SU-DHL-6 (cell line): ENCODE measurements around the gene DCDC1.

ENCODE experiments used
- H2AFZ ChIP-seq: fragments of 200-600 bp; sonication (generic); 2 replicates; pipeline ENCODE4 v1.6.1; 2014; ENCODE audit warnings: low read depth, mild to moderate bottlenecking, moderate library complexity, mixed read lengths, antibody characterized with exemption, low read length; ENCODE audit not compliant: severe bottlenecking
- H3F3A ChIP-seq: fragments of 200-600 bp; shearing (Covaris generic); 2 replicates; pipeline ENCODE4 v1.6.0; 2016; ENCODE audit warnings: antibody characterized with exemption, mild to moderate bottlenecking; ENCODE audit not compliant: insufficient read depth
- H3K27ac ChIP-seq: fragments of 200-600 bp; sonication (generic); 2 replicates; pipeline ENCODE4 v1.5.1; 2016; ENCODE audit warnings: low read depth, mild to moderate bottlenecking, low read length, moderate library complexity, mixed read lengths
- H3K27me3 ChIP-seq: fragments of 200-600 bp; sonication (generic), shearing (Covaris generic); 2 replicates; pipeline ENCODE4 v1.6.0; 2014; ENCODE audit warnings: mild to moderate bottlenecking, low read length
- H3K36me3 ChIP-seq: fragments of 200-600 bp; sonication (generic); 2 replicates; pipeline ENCODE4 v1.6.1; 2014; ENCODE audit warnings: mild to moderate bottlenecking, low read length, mixed read lengths
- H3K4me2 ChIP-seq: fragments of 300-600, 200-600 bp; shearing (Covaris generic), sonication (generic); 2 replicates; pipeline ENCODE4 v1.6.0; 2014; ENCODE audit warnings: low read length, low read depth, mild to moderate bottlenecking; ENCODE audit not compliant: poor library complexity, severe bottlenecking
- H3K4me3 ChIP-seq: fragments of 200-600 bp; sonication (generic); 2 replicates; pipeline ENCODE4 v1.5.1; 2014; ENCODE audit warnings: antibody characterized with exemption, low read length, mild to moderate bottlenecking, mixed read lengths; ENCODE audit not compliant: insufficient read depth, poor library complexity, severe bottlenecking
- H3K79me2 ChIP-seq: fragments of 200-600 bp; sonication (generic); 2 replicates; pipeline ENCODE4 v1.6.1; 2014; ENCODE audit warnings: mild to moderate bottlenecking, low read length, moderate library complexity; ENCODE audit not compliant: insufficient read depth
- H3K9ac ChIP-seq: fragments of 200-600 bp; sonication (generic); 2 replicates; pipeline ENCODE4 v1.7.0; 2014; ENCODE audit warnings: mild to moderate bottlenecking, low read length
- H3K9me2 ChIP-seq: fragments of 200-600 bp; sonication (generic); replicated peaks from 2 replicates; pipeline ENCODE4 v1.6.1; 2014; ENCODE audit warnings: low read length; ENCODE audit not compliant: insufficient read depth
- H3K9me3 ChIP-seq: fragments of 200-600 bp; sonication (generic); 2 replicates; pipeline ENCODE4 v1.6.1; 2014; ENCODE audit warnings: low read length, mixed read lengths; ENCODE audit not compliant: insufficient read depth
- H4K20me1 ChIP-seq: fragments of 200-600 bp; sonication (generic); 2 replicates; pipeline ENCODE4 v1.6.1; 2014; ENCODE audit warnings: low read depth, mild to moderate bottlenecking, antibody characterized with exemption, low read length, moderate library complexity, mixed read lengths
- CTCF ChIP-seq: fragments of 200-600 bp; sonication (generic); IDR thresholded peaks from one replicate; pipeline ENCODE4 v1.5.1; 2017; ENCODE audit warnings: antibody characterized with exemption, mild to moderate bottlenecking, low read length, moderate library complexity; ENCODE audit not compliant: insufficient read depth, poor library complexity, severe bottlenecking
- EZH2phosphoT487 ChIP-seq: fragments of 200-600 bp; sonication (generic), shearing (Covaris generic); conservative IDR thresholded peaks from 2 replicates; pipeline ENCODE4 v1.6.1; 2018; ENCODE audit warnings: mild to moderate bottlenecking, antibody characterized with exemption, low read length, moderate library complexity, mixed read lengths

The DCDC1 gene

GRCh38 chr11:30908272-30908671 is 461.3 kb downstream of the DCDC1 start:
- H3F3A ChIP-seq: no peaks in the 10 kb centered on the region
- no peaks in the 10 kb centered on the region for H3K27me3 ChIP-seq
- H4K20me1 ChIP-seq: no peaks in the 10 kb centered on the region
- H3K4me2 ChIP-seq: no peak overlapping the region
- no peak for TF ChIP-seq CTCF
- no peak for TF ChIP-seq EZH2phosphoT487
- no peak overlapping the region for H2AFZ ChIP-seq
- H3K9me3 ChIP-seq: no peaks in the 10 kb centered on the region
- no peaks in the 10 kb centered on the region for H3K79me2 ChIP-seq
- H3K27ac ChIP-seq: no peak overlapping the region
- no peak overlapping the region for H3K9ac ChIP-seq
- H3K9me2 ChIP-seq: no peaks in the 10 kb centered on the region
- no peak overlapping the region for H3K4me3 ChIP-seq
- no peaks in the 10 kb centered on the region for H3K36me3 ChIP-seq

- no peak overlapping the region for H3K4me3 ChIP-seq
- H3K36me3 ChIP-seq: no peaks in the 10 kb centered on the region
- H3K9me3 ChIP-seq: no peaks in the 10 kb centered on the region
- no peaks in the 10 kb centered on the region for H3K79me2 ChIP-seq
- no peak overlapping the region for H3K9ac ChIP-seq
- TF ChIP-seq EZH2phosphoT487 (no peak), CTCF (no peak)
- no peaks in the 10 kb centered on the region for H4K20me1 ChIP-seq
- H3K4me2 ChIP-seq: no peak overlapping the region
- H3F3A ChIP-seq: no peaks in the 10 kb centered on the region
- no peaks in the 10 kb centered on the region for H3K9me2 ChIP-seq
- no peak overlapping the region for H2AFZ ChIP-seq
- no peak overlapping the region for H3K27ac ChIP-seq
- no peaks in the 10 kb centered on the region for H3K27me3 ChIP-seq
These were observed 466.6 kb downstream of the DCDC1 start for GRCh38 chr11:30902929-30903328.

GRCh38 chr11:30895046-30895445 is 474.5 kb downstream of the DCDC1 start:
- no peaks in the 10 kb centered on the region for H3F3A ChIP-seq
- H3K4me3 ChIP-seq: no peak overlapping the region
- no peaks in the 10 kb centered on the region for H3K79me2 ChIP-seq
- TF ChIP-seq EZH2phosphoT487: no peak
- no peak for TF ChIP-seq CTCF
- no peak overlapping the region for H3K27ac ChIP-seq
- H3K27me3 ChIP-seq: no peaks in the 10 kb centered on the region
- H4K20me1 ChIP-seq: no peaks in the 10 kb centered on the region
- H3K36me3 ChIP-seq: no peaks in the 10 kb centered on the region
- H2AFZ ChIP-seq: no peak overlapping the region
- no peak overlapping the region for H3K9ac ChIP-seq
- H3K9me2 ChIP-seq: no peaks in the 10 kb centered on the region
- H3K4me2 ChIP-seq: no peak overlapping the region
- no peaks in the 10 kb centered on the region for H3K9me3 ChIP-seq
